ENCODE results near the gene PIGO.

Gene PIGO

GRCh38 chr9:35048511-35048910 is 47.9 kb downstream of the PIGO start:
- Histone ChIP-seq H3K27me3 (ENCODE audit: insufficient read depth, poor library complexity, severe bottlenecking) (no peaks in the 10 kb centered on the region), H3K36me3 (ENCODE audit: low read depth) (peaks cover 8% of the 10 kb centered on the region; the same call in 1 of the 2 replicates), H3K4me1 (ENCODE audit: insufficient read depth, poor library complexity, severe bottlenecking) (no peaks in the 10 kb centered on the region), H3K27ac (ENCODE audit: poor library complexity, severe bottlenecking) (no peak overlapping the region), H3K4me3 (ENCODE audit: severe bottlenecking) (no peak overlapping the region), H3K9me3 (ENCODE audit: severe bottlenecking) (no peaks in the 10 kb centered on the region)
- DNase-seq (ENCODE audit: low spot score) (no peak), ATAC-seq (ENCODE audit: low read depth) (no peak)
- TF ChIP-seq CTCF (IDR thresholded peaks at IDR 0.05; ENCODE audit: poor library complexity, severe bottlenecking), result no peak

- Histone ChIP-seq H3K9me3 (ENCODE audit: severe bottlenecking) (no peaks in the 10 kb centered on the region), H3K4me1 (ENCODE audit: insufficient read depth, poor library complexity, severe bottlenecking) (peaks cover 4% of the 10 kb centered on the region), H3K4me3 (ENCODE audit: severe bottlenecking) (no peak overlapping the region), H3K36me3 (ENCODE audit: low read depth) (0 out of 2 replicates have a peak, but pooled peaks cover 3% of the 10 kb centered on the region), H3K27ac (ENCODE audit: poor library complexity, severe bottlenecking) (no peak overlapping the region), H3K27me3 (ENCODE audit: insufficient read depth, poor library complexity, severe bottlenecking) (no peaks in the 10 kb centered on the region)
- TF ChIP-seq CTCF (IDR thresholded peaks at IDR 0.05; ENCODE audit: poor library complexity, severe bottlenecking), result no peak
- ATAC-seq (ENCODE audit: low read depth) (no peak), DNase-seq (ENCODE audit: low spot score) (no peak)
Observed at GRCh38 chr9:35044071-35044470, 52.3 kb downstream of the PIGO start.

GRCh38 chr9:35042891-35043545 is 53.4 kb downstream of the PIGO start:
- DNase-seq (ENCODE audit: low spot score), result no peak
- no peaks in the 10 kb centered on the region for H3K9me3 ChIP-seq (ENCODE audit: severe bottlenecking)
- ATAC-seq (ENCODE audit: low read depth), result no peak
- TF ChIP-seq CTCF (IDR thresholded peaks at IDR 0.05; ENCODE audit: poor library complexity, severe bottlenecking), result no peak
- H3K4me3 ChIP-seq (ENCODE audit: severe bottlenecking), result no peak overlapping the region
- H3K27me3 ChIP-seq (ENCODE audit: insufficient read depth, poor library complexity, severe bottlenecking), result no peaks in the 10 kb centered on the region
- H3K27ac ChIP-seq (ENCODE audit: poor library complexity, severe bottlenecking), result peak overlapping the region; percentile 6
- no peaks in the 10 kb centered on the region for H3K36me3 ChIP-seq (ENCODE audit: low read depth)
- peaks cover 4% of the 10 kb centered on the region for H3K4me1 ChIP-seq (ENCODE audit: insufficient read depth, poor library complexity, severe bottlenecking)

- no peaks in the 10 kb centered on the region for H3K36me3 ChIP-seq (ENCODE audit: low read depth)
- H3K4me1 ChIP-seq (ENCODE audit: insufficient read depth, poor library complexity, severe bottlenecking), result peaks cover 4% of the 10 kb centered on the region
- H3K4me3 ChIP-seq (ENCODE audit: severe bottlenecking), result no peak overlapping the region
- DNase-seq (ENCODE audit: low spot score), result no peak
- TF ChIP-seq CTCF (IDR thresholded peaks at IDR 0.05; ENCODE audit: poor library complexity, severe bottlenecking), result no peak
- H3K27me3 ChIP-seq (ENCODE audit: insufficient read depth, poor library complexity, severe bottlenecking), result no peaks in the 10 kb centered on the region
- peak overlapping the region; percentile 6 for H3K27ac ChIP-seq (ENCODE audit: poor library complexity, severe bottlenecking)
- no peaks in the 10 kb centered on the region for H3K9me3 ChIP-seq (ENCODE audit: severe bottlenecking)
- ATAC-seq (ENCODE audit: low read depth), result peak; percentile 39
Observed at GRCh38 chr9:35042081-35042604, 54.2 kb downstream of the PIGO start.
